ENCODE data around the gene SYPL1.

GRCh38 chr7:106067678-106068077, 44.4 kb downstream of the SYPL1 start:
- TF ChIP-seq ZNF174 (tag by site-specific recombination; IDR thresholded peaks at IDR 0.05): no peak
- TF ChIP-seq ZFP3 (tag by site-specific recombination; IDR thresholded peaks at IDR 0.05; ENCODE audit: low read depth): no peak
- TF ChIP-seq, protein P1, sequence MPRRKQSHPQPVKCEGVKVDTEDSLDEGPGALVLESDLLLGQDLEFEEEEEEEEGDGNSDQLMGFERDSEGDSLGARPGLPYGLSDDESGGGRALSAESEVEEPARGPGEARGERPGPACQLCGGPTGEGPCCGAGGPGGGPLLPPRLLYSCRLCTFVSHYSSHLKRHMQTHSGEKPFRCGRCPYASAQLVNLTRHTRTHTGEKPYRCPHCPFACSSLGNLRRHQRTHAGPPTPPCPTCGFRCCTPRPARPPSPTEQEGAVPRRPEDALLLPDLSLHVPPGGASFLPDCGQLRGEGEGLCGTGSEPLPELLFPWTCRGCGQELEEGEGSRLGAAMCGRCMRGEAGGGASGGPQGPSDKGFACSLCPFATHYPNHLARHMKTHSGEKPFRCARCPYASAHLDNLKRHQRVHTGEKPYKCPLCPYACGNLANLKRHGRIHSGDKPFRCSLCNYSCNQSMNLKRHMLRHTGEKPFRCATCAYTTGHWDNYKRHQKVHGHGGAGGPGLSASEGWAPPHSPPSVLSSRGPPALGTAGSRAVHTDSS (tag by site-specific recombination; IDR thresholded peaks at IDR 0.05): no peak
- TF ChIP-seq, protein P2, sequence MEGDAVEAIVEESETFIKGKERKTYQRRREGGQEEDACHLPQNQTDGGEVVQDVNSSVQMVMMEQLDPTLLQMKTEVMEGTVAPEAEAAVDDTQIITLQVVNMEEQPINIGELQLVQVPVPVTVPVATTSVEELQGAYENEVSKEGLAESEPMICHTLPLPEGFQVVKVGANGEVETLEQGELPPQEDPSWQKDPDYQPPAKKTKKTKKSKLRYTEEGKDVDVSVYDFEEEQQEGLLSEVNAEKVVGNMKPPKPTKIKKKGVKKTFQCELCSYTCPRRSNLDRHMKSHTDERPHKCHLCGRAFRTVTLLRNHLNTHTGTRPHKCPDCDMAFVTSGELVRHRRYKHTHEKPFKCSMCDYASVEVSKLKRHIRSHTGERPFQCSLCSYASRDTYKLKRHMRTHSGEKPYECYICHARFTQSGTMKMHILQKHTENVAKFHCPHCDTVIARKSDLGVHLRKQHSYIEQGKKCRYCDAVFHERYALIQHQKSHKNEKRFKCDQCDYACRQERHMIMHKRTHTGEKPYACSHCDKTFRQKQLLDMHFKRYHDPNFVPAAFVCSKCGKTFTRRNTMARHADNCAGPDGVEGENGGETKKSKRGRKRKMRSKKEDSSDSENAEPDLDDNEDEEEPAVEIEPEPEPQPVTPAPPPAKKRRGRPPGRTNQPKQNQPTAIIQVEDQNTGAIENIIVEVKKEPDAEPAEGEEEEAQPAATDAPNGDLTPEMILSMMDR (tag by site-specific recombination; IDR thresholded peaks at IDR 0.05): no peak
- no peak for TF ChIP-seq ZNF639 (tag by site-specific recombination; IDR thresholded peaks at IDR 0.05)

Data from HEK293 (cell line).